ENCODE data around the gene TNF.

- TF ChIP-seq CTCF (optimal IDR thresholded peaks at IDR 0.05 in 1 of 3, IDR thresholded peaks at IDR 0.05 in 1 of 3, conservative IDR thresholded peaks at IDR 0.05 in 1 of 3; ENCODE audit: extremely low read depth in 1 of 3, insufficient read depth in 2 of 3, low read length in 3 of 3) (no peak), EZH2 (IDR thresholded peaks at IDR 0.05; ENCODE audit: low read length) (no peak)
Observed at GRCh38 chr6:31575335-31575901, at the start of gene TNF.
